ENCODE results near the gene EHF. TPM values are rescaled to one million over a fixed set of nuclear protein-coding genes. Genes with fewer than 3 reads are reported as not detected.

EHF gene
- total and polyA plus RNA-seq, 2 of the 8 experiments (the other 6 are each of a cell fraction or from before 2014, with no cell fraction given): not detected

GRCh38 chr11:34621876-34622275, 983 bp downstream of the EHF start:
- Histone ChIP-seq H2BK5ac (ENCODE audit: low read depth, low read length) (no peak overlapping the region), H2BK120ac (replicated peaks; ENCODE audit: low read depth, low read length) (no peak overlapping the region), H4K8ac (ENCODE audit: extremely low read depth, insufficient read depth, low read length) (no peak overlapping the region), H3K36me3 (ENCODE audit: control insufficient read depth in 2 of 4, insufficient read depth in 4 of 4, low read length in 3 of 4) (no peaks in the 10 kb centered on the region), H3K4me3 (ENCODE audit: extremely low read depth in 1 of 4, insufficient read depth in 2 of 4, low read depth in 3 of 4, low read length in 4 of 4) (no peak overlapping the region), H3K27me3 (replicated peaks in 1 of 4; ENCODE audit: control insufficient read depth in 3 of 4, extremely low read depth in 1 of 4, insufficient read depth in 3 of 4, low read length in 3 of 4) (no peaks in the 10 kb centered on the region), H4K20me1 (replicated peaks in 1 of 2; ENCODE audit: control insufficient read depth in 1 of 2, insufficient read depth in 2 of 2, low read length in 2 of 2) (no peaks in the 10 kb centered on the region), H3K23ac (ENCODE audit: insufficient read length) (no peak overlapping the region), H3K79me2 (ENCODE audit: control insufficient read depth in 1 of 2, insufficient read depth in 2 of 2, low read length in 2 of 2) (no peaks in the 10 kb centered on the region), H3K79me1 (ENCODE audit: low read depth, low read length) (no peaks in the 10 kb centered on the region), H4K5ac (ENCODE audit: insufficient read length, low read depth, low read length) (no peak overlapping the region), H3K4ac (replicated peaks; ENCODE audit: insufficient read length, low read depth, low read length) (no peak overlapping the region), H3K4me1 (replicated peaks in 1 of 4; ENCODE audit: control insufficient read depth in 3 of 4, insufficient read depth in 4 of 4, low read length in 3 of 4) (no peaks in the 10 kb centered on the region), H3K4me2 (ENCODE audit: insufficient read depth in 1 of 2, low read depth in 2 of 2, low read length in 2 of 2) (no peak overlapping the region), H3K56ac (replicated peaks; ENCODE audit: insufficient read length, low read depth, low read length) (no peak overlapping the region), H2BK15ac (ENCODE audit: low read length) (no peak overlapping the region), H2AK5ac (ENCODE audit: low read depth, low read length) (no peak overlapping the region), H2AFZ (ENCODE audit: low read length) (no peak overlapping the region), H2BK20ac (ENCODE audit: low read length) (no peak overlapping the region), H3K14ac (ENCODE audit: insufficient read length) (no peak overlapping the region), H3K9me3 (ENCODE audit: insufficient read depth in 2 of 2, low read depth in 1 of 2, low read length in 1 of 2) (no peaks in the 10 kb centered on the region), H3K18ac (ENCODE audit: extremely low read depth, low read length) (no peak overlapping the region), H3K27ac (ENCODE audit: low read depth, low read length) (no peak overlapping the region), H3K23me2 (ENCODE audit: low read depth, low read length) (no peaks in the 10 kb centered on the region; the same call in 1 of the 2 replicates), H3K9ac (replicated peaks in 1 of 4; ENCODE audit: extremely low read depth in 1 of 4, low read depth in 3 of 4, low read length in 3 of 4) (no peak overlapping the region), H4K91ac (replicated peaks; ENCODE audit: insufficient read length, low read length) (no peak overlapping the region), H2BK12ac (ENCODE audit: low read depth, low read length) (no peak overlapping the region)
- WGBS, 2 experiments (ENCODE audit: extremely low coverage in 1 of 2, insufficient coverage in 1 of 2, insufficient read length in 1 of 2, insufficient replicate concordance in 2 of 2, low coverage in 1 of 2, low lambda C conversion rate in 2 of 2, missing lambda C conversion rate in 1 of 2): 100% methylated on average over 2 of the region's 2 CpGs; no CpG with 5 or more reads in 1 of the 2 experiments
- CTCF ChIA-PET (ENCODE audit: partially characterized antibody): interaction anchor here (1.0 to 1.5 kb wide), 2 partner anchors 13 to 171 kb away, joined by 3 to 4 read pairs; no protein-coding TSS in a partner anchor
- no peak for DNase-seq (ENCODE audit: low read depth in 1 of 2, low spot score in 2 of 2)
- POLR2A ChIA-PET (ENCODE audit: partially characterized antibody): no interaction called here
- FAIRE-seq: no peak
- no peak for TF ChIP-seq HDAC6 (IDR thresholded peaks at IDR 0.05; ENCODE audit: low read depth, low read length)
- TF ChIP-seq ZNF274 (IDR thresholded peaks at IDR 0.05; ENCODE audit: borderline replicate concordance, extremely low read depth, low read length): no peak
- TF ChIP-seq USF2 (IDR thresholded peaks at IDR 0.05; ENCODE audit: low read length): no peak
- no peak for TF ChIP-seq KDM5A (IDR thresholded peaks at IDR 0.05; ENCODE audit: low read length)
- no peak for TF ChIP-seq CBX5 (IDR thresholded peaks at IDR 0.05; ENCODE audit: low read depth, low read length)
- TF ChIP-seq TAF7 (optimal IDR thresholded peaks at IDR 0.05; ENCODE audit: borderline replicate concordance, low read depth, low read length): no peak
- TF ChIP-seq BCL11A (IDR thresholded peaks at IDR 0.05; ENCODE audit: low read depth in 2 of 2, low read length in 2 of 2): no peak
- TF ChIP-seq CHD2 (IDR thresholded peaks at IDR 0.05; ENCODE audit: low read length): no peak
- TF ChIP-seq SP2 (IDR thresholded peaks at IDR 0.05; ENCODE audit: low read length): no peak
- no peak for TF ChIP-seq FOSL1 (IDR thresholded peaks at IDR 0.05; ENCODE audit: insufficient read depth, low read depth, low read length)
- no peak for TF ChIP-seq SIRT6 (IDR thresholded peaks at IDR 0.05; ENCODE audit: low read length)
- no peak for TF ChIP-seq POLR2A (IDR thresholded peaks at IDR 0.05; ENCODE audit: control extremely low read depth in 1 of 2, low read depth in 2 of 2, low read length in 2 of 2)
- no peak for TF ChIP-seq TEAD4 (IDR thresholded peaks at IDR 0.05; ENCODE audit: low read depth, low read length)
- TF ChIP-seq CBX8 (IDR thresholded peaks at IDR 0.05; ENCODE audit: borderline replicate concordance, low read depth, low read length): no peak
- no peak for TF ChIP-seq TBP (IDR thresholded peaks at IDR 0.05; ENCODE audit: low read depth, low read length)
- no peak for TF ChIP-seq BRCA1 (IDR thresholded peaks at IDR 0.05; ENCODE audit: low read depth, low read length)
